DLD1 (cell line): ENCODE data around the gene ADGRV1.
"Not testable (repeated sequence)": the region's sequence is repeated elsewhere in the genome, so short reads cannot be mapped to it uniquely, and the experiment has no call there.

ENCODE experiments used
- in situ Hi-C: cut with HindIII; loops from 2 replicates; pipeline ENCODE4 v1.10.0; 2017; ENCODE audit warnings: low sequenced_read_pairs

Gene ADGRV1

DNA sequence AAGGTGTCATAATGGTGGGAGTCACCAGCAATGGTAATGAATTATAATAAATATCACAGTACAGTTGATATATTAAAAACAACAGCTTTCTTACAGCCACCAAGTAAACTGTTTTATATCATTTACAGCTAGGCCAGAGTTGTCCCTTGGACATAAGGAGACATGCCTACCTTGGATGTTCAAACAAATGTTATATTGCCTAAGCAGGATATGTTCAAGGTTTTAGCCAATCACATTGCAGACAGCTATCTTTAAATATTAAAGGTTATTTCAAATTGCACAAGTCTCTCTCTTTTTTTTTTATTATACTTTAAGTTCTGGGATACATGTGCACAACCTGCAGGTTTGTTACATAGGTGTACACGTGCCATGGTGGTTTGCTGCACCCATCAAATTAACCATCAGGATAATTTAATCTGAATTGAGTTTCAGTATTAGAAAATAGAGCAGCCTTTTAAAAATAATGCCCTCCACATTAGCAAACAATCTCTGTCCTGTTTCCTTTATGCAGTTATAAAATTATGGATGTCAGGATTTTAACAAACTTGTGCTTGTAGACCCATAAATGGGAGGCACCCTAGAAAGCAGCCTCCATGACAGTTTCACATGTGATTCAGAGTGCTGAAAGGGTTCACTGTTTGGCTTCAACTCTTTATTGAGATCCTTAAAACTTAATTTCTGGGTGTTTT, 483.8 kb downstream of the ADGRV1 start:
- in situ Hi-C loops = no loop called here

DNA sequence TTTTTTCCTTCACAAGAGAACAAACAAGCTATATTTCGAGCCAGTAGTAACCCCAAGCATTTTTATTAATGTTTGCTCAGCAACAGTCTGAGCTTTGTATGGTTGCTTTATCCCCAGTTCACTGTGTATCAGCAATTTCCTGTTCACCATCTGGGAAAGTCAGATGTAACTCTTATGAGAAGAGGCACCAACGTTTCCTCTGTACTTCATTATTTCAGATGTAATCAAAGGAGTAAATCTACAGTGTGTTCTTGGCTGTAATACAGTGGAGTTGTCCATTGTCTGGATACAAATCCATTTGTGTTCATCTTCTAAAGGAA, 484.3 kb downstream of the ADGRV1 start:
- in situ Hi-C loops = no loop called here

DNA sequence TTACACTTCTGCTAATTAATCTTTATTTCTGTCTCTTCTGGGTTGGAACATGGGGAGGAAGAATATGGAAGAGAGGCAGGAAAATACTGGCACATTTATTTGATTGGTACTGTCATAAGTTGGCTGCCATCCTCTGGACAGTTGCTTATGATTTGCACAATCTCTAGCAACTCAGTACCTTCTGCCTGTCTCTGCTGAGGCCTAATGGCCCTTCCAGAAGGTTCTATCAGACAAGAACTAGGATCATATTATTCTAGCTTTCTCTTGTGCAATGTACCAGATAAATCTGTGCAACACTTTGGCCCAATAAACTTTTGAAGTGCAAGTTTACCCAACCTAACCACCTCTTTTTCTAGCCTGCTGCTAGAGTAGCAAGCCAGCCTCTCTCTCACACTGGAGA, 489.5 kb downstream of the ADGRV1 start:
- in situ Hi-C loops = no loop called here

DNA sequence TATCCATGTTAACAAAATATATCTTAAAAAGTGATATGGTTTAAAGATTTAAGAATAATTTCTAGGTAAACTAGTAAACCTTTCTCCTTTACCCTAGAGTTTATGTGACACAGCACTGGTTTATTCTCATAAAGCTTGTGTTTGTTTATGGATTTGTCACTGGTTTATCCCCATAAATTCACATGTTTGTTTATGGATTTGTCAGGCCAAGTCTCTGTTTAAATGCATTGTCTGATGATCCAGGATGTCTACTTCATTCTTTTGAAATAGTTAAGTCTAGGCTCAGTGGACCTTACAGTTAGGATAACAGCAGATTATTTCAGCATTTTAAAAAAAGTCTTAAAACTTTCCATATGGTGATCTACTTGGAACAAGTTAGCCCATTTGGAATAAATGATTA, 490.5 kb downstream of the ADGRV1 start:
- in situ Hi-C loops = no loop called here

DNA sequence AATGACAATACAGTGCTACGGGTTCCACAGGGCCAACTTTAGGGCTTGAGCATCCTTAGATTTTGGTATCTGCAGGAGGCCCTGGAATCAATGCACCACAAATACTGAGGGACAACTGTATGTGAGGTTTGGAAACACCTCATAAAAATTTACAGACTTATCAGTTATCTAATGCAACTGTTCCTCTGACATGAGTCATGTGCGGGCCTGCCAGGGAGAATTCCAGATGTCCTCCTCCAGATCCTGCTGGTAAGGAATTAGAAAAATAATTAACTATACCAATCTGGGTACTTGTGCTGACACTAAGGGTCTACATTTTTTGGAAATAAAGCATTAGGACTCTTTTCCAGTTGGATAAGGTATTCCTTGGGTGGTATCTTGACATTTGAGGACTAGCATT, 491.2 kb downstream of the ADGRV1 start:
- in situ Hi-C loops = no loop called here

DNA sequence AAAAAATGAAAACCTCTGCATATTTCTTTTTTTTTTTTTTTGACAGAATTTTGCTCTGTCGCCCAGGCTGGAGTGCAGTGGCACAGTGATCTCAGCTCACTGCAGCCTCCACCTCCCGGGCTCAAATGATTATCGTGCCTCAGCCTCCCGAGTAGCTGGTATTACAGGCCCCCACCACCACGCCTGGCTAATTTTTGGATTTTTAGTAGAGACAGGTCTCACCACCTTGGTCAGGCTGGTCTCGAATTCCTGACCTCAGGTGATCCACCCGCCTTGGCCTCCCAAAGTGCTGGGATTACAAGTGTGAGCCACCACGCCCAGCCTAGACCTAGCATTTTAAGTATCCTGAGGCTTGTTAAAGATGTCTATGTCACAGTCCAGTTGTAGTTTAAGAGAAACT, 493.8 kb downstream of the ADGRV1 start:
- in situ Hi-C loops = not testable (repeated sequence)

DNA sequence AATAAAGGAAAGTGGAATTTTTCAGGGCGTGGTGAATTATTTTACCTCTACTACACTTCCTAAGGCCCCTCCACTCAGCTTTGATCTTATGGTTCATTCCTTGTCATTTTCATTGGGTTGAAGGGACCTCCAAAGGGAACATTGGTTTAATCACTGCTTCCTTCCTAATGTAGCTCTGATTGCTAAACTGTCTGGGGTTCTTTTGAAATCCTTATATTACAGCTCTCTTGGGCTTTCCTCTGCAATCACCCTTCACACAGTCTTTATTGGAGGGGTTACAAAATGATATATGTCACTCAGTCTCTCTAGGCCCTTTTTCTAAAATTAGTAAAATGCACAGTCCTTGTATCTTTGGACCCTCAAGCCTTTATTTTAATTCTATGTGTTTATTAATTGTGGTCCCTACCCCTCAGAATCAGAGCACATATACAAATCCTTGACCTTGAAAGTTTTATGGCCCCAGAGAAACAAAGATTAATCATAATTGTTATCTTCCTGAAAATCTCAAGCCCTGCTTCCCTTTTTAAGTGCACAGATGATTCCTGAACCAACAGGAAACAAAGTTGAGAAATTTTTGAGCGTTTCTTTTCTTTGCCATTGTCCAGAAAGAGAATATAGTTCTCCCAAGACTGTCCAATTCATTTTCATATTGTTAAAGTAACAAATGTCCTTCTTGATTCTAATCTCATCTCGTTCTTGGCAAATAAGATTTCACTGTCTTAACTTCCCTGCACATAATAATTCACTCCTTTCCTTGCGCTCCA, 494.6 kb downstream of the ADGRV1 start:
- in situ Hi-C loops = no loop called here

DNA sequence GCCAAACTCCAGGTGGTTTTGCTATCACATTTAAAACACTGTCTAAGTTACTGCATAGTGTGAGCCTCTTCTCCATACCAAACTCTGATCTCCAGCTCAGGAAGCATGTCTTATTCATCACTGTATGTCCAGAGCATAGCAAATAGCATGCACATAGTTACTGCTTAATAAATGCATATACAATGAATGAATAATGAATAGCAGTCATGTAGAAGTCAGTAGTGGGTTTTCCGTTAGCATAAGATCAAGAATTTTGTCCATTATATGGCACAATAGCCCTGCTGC, 495.1 kb downstream of the ADGRV1 start:
- in situ Hi-C loops = no loop called here

DNA sequence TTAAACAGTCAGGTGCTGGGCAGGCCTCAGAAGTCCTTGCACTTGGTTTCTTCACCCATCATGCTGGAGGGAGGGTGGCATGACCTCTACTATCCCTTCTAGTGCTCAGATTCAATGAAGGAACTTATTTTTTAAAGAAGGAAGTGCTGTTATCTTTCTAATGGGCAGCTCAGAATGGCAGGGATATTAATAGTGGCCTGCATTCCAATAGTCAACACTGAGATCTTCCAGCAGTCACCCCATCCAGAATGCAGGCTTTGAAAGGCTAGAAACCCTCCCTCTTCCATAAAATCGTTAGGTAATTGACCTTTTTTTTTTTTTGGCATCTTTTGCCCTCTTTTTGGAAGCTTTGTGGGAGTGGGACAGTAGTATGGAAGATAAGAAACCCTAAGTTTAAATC, 499.6 kb downstream of the ADGRV1 start:
- in situ Hi-C loops = no loop called here

DNA sequence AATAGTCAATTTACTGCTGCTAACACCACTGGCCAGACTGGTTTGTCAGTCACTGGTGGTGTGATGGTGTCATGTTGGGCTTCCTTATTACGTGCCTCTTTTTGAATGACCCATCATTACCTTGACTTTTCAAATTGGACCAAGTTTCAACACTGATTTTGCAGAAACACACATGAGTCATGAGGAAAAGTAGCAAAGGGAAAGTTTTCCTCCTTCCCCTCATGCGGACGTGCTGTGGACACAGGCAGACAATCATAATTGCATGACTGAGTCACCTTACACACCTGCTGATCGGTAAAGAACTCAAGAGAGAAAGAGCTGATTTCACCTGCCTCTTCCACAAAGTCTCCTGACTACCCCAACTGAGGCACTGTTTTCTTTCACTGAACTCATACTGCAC, 500.0 kb downstream of the ADGRV1 start:
- in situ Hi-C loops = no loop called here

DNA sequence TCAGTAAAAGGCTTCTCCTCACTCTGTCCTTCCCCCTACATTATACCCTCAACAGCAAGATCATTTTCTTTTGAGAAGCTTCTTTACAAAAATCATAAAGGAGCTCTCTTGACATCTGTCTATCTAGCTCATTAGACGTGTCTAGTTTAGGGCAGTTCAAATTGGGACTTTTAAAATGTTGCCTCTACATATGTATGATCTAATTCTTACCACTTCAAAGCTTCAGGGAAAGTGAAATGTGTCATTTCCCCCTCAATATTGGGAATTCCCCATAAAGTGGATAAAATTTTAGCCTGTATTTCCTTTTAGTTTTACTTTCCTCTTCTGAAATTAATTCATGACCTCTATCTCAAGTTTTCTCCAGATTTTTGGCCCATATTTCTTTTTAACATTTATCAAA, 500.8 kb downstream of the ADGRV1 start:
- in situ Hi-C loops = no loop called here

DNA sequence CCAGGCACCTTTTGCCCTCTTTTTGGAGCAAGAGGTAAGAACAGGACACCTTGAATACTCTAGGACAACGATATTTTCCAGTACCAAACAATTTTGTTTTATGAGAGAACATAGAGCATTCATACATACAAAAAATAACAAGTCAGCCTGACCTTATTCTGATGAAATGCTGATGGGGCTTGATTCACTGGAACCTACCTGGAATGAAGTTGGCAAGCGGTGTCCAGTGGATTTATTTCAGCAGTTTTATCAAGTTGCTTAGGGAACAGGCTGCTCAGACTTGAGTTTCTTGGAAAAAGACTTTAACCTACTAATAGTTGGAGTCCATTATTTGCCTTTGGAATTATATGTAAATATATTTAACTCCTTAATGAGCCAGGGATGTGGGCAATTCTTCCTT, 502.5 kb downstream of the ADGRV1 start:
- in situ Hi-C loops = no loop called here

DNA sequence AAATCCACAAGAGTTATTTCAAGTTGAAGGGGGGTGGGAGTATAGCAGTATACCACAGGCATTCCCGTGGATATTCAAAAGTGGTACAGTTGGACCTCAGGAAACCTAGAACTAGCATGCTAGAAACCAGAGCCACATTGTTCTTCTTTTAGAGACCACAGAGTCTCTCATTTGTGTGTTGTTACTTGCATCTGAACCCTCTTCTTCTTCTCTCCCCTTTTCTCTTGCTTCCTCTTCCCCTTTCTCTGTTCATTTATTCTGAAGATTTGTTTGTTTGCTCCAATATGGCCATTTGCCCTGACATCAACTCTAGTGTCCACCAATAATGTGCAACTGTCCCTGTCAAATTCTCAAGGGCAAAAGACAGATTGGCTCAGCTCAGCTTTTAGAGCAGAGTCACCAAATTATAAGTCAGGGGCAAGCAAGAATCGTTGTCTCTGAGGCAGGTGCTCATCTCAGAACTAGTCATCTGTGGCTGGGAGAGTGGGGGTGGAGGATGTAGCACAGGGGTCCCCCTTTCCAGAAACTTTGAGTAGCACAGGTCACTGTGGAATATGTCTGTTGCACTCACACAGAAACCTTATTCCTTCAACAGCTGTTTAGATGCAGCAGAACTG, 503.5 kb downstream of the ADGRV1 start:
- in situ Hi-C loops = no loop called here

DNA sequence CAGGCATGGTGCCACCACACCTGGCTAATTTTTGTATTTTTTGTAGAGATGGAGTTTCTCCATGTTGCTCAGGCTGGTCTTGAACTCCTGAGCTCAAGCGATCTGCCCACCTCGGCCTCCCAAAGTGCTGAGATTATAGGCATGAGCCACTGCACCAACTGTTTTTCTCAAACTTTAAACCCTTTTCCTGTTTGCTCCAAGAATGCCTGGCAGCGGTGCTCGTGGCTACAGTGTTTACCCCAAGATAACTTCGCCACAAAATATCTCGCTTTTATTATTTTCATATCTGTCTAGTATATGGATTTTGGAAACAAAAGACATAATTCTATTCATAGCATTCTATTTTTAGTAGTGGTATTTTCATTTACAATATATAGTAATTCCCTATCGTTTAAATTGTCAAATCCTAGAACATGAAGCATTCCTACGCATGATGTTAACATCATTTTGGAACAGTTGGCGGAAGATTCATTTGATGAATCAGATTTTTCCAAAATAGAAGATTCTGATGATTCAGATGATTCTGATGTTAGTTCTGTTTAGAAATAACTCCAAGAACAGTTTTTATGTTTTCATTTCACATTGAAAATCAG, 504.6 kb downstream of the ADGRV1 start:
- in situ Hi-C loops = not testable (repeated sequence)

DNA sequence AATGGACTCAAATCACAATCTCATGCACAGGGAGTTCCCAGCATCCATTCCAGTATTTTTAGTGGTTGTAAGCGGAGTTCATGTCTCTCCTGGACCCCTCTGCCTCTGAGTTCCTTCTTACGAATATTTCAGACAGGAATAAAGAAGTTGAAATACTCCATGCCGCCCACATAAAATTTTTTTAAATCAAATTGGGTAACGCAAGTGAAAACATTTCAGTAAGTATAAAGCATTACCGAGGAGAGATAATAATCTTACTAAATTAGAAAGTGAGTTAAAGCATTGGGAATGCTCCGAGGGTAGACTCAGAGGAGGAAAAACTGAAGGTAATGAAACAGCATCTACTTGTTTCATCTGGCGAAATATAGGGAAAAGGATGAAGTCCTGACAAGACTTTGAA, 506.9 kb downstream of the ADGRV1 start:
- in situ Hi-C loops = no loop called here

DNA sequence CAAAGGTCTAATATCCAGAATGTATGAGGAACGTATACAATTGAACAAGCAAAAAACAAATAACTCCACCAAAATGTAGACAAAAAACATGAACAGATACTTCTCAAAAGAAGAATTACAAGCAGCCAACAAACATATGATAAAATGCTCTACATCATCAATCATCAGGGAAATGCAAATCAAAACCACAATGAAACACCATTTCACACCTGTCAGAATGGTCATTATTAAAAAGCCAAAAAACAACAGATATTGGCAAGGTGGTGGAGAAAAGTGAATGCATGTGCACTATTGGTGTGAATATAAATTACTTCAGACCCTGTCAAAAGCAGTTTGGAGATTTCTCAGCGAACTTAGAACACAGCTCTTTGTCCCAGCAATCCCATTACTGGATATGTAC, 510.8 kb downstream of the ADGRV1 start:
- in situ Hi-C loops = no loop called here

DNA sequence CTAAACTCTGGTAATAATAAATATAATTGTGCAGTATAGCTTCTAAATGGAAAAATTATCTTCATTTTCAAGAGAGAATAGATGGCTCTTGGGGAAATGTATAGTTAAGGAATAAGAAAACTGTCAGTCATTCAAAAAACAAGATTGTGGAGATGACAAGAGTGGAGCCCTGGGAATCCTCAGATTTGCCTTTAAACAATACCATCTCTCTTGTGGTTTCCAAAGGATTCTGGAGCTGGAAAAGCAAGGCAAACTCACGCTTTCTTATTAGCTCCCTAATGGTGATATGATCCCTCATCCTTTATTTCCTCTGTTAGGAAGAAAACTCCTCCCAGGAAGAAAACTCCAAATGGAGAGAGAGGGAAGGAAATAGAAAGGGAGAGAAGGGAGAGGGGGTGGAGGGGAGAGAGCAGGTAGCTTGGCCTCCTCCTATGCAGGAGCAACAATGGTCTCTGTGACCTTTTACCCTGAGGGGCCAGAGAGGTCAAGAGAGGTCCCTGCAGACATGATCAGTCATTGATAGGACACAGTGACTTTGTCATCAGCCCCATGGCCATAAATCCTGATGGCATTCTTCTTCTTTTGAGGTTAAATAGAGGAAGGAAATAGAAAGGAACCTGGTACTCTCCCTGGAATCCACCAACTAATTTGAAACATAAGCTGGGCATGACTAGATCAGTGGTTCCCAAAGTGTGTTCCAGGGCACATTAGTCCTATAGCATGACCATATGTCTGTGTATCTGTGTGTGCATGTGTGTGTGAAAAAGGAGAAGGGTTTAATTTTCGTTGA, 512.4 kb downstream of the ADGRV1 start:
- in situ Hi-C loops = no loop called here

DNA sequence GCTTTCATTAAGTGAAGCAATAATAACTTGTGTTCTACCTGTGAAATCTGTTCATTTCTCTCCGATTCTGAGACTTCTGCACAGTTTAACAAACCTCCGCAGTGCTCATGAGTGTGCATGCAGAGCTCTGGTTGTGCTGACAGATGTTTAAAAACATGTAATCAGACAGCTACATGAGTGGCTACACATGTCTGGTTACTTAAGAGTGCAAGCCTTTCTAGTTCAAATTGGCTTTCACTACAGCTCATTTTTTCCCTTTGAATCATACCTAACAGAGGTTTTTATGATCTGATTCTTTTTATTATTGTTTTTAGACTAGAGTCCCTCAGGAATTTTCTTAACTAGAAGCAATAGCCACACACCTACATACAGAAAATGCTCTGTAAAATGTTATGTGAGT, 514.3 kb downstream of the ADGRV1 start:
- in situ Hi-C loops = no loop called here

DNA sequence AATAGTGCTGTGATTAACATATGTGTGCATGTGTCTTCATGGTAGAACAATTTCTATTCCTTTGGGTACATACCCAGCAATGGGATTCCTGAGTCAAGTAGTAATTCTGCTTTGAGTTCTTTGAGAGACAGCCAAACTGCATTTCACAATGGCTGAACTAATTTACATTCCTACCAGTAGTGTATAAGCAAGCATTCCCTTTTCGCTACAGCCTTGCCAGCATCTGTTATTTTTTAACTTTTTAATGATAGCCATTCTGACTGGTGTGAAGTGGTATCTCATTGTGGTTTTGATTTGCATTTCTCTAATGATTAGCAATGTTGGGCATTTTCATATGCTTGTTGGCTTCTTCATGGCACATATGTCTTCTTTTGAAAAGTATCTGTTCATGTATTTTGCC, 516.0 kb downstream of the ADGRV1 start:
- in situ Hi-C loops = no loop called here

DNA sequence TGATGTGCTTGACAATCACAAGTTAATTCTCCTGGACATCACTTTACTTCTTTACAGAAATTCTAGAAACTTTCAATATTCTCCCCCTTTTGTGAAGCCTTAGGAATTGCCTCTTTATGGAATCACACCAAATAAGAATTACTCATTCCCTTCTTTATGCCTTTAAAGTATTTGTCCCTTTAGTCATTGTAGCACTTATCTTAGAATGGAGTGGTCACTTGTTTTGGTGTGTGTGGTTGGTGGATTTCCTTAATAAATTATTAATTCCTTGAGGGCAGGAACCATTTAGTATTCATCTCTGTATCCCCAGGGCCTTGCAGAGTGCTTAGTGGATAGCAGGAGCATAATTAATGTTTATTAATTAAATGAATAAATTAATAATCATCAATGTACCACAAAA, 517.5 kb downstream of the ADGRV1 start:
- in situ Hi-C loops = no loop called here

DNA sequence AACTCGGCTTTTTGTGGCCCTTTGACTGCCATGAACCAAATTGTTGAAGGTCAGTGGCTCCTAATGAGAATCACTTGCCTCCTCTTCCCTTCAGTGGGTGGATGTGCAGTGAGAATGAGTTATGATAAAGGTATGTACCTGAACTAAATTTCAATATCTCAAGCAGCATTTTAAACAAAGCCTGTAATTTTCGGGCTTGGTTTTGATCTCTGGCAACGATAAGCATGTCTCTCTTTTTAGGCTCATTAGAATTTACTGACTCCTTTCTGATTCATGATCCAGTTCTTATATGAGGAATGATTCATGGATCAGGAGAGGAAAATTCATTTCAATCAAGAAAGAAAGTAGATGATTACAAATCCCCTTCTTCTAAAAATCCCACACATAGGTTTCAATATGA, 519.0 kb downstream of the ADGRV1 start:
- in situ Hi-C loops = no loop called here

DNA sequence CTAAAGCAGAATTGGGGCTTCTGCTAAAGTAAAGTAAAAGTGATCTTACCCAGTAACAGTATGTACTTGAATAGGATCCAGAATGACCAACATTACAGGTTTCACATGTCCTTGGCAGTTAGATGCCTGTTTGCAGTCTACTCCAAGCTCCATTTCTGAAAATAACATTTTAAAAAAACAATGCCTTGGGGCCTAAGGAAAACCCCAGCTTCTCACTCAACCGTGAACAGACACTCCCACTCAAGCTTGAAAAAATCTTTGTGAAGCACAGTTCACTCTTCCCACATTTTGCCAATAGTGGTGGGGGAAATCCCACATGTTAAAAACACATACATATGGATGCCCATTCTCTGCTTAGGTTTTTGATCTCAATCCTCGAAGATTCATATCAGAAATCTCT, 520.4 kb downstream of the ADGRV1 start:
- in situ Hi-C loops = no loop called here
